ENCODE measurements around the gene NRM. TPM values are rescaled to one million over a fixed set of nuclear protein-coding genes. Genes with fewer than 3 reads are reported as not detected.

The NRM gene
- total and polyA plus RNA-seq, 2 of the 13 experiments (the other 11 are each of a cell fraction or from before 2014, with no cell fraction given) = 12.5 to 16.0 TPM

GRCh38 chr6:30686009-30686907 is 4.5 kb downstream of the NRM start, which contains the start of gene PPP1R18 (continued):
- TF ChIP-seq ZNF282 (IDR thresholded peaks at IDR 0.05; ENCODE audit: partially characterized antibody) = no peak
- TF ChIP-seq ARID3A (IDR thresholded peaks at IDR 0.05; ENCODE audit: low read depth, low read length) = no peak
- TF ChIP-seq GLMP (CRISPR knock-in tag; IDR thresholded peaks at IDR 0.05; ENCODE audit: borderline replicate concordance) = no peak
- TF ChIP-seq ZNF788 (CRISPR knock-in tag; IDR thresholded peaks at IDR 0.05; ENCODE audit: borderline replicate concordance) = 0 out of 2 replicates have a peak, but pooled peaks have one; percentile 23
- TF ChIP-seq ZNF577 (CRISPR knock-in tag; IDR thresholded peaks at IDR 0.05; ENCODE audit: borderline replicate concordance, low read depth) = no peak
- TF ChIP-seq AGO1 (IDR thresholded peaks at IDR 0.05; ENCODE audit: low read depth, low read length, poor library complexity, severe bottlenecking) = no peak
- no peak; the same call in 1 of the 2 replicates for TF ChIP-seq ZNF746 (CRISPR knock-in tag; IDR thresholded peaks at IDR 0.05)
- TF ChIP-seq ZNF878 (CRISPR knock-in tag; IDR thresholded peaks at IDR 0.05) = 0 out of 2 replicates have a peak, but pooled peaks have one; percentile 26
- TF ChIP-seq MED1 (CRISPR knock-in tag; IDR thresholded peaks at IDR 0.05) = 0 out of 2 replicates have a peak, but pooled peaks have one; percentile 5
- no peak for TF ChIP-seq ZNF776 (CRISPR knock-in tag; IDR thresholded peaks at IDR 0.05)
- TF ChIP-seq RFXANK (CRISPR knock-in tag; IDR thresholded peaks at IDR 0.05) = no peak
- no peak for TF ChIP-seq ZHX2 (IDR thresholded peaks at IDR 0.05; ENCODE audit: low read depth)
- no peak for TF ChIP-seq ZHX2 (CRISPR knock-in tag; IDR thresholded peaks at IDR 0.05; ENCODE audit: borderline replicate concordance)
- peak; percentile 12 for TF ChIP-seq TEAD3 (CRISPR knock-in tag; optimal IDR thresholded peaks at IDR 0.05; ENCODE audit: borderline replicate concordance)
- TF ChIP-seq ZMAT5 (CRISPR knock-in tag; IDR thresholded peaks at IDR 0.05; ENCODE audit: borderline replicate concordance, low read depth) = no peak
- TF ChIP-seq JUNB (CRISPR knock-in tag; IDR thresholded peaks at IDR 0.05; ENCODE audit: borderline replicate concordance) = 0 out of 2 replicates have a peak, but pooled peaks have one; percentile 43
- TF ChIP-seq ZNF572 (CRISPR knock-in tag; IDR thresholded peaks at IDR 0.05) = 0 out of 2 replicates have a peak, but pooled peaks have one; percentile 72
- TF ChIP-seq SATB2 (CRISPR knock-in tag; IDR thresholded peaks at IDR 0.05) = no peak
- peak; percentile 46; the same call in 1 of the 2 replicates for TF ChIP-seq ZNF772 (CRISPR knock-in tag; IDR thresholded peaks at IDR 0.05)
- TF ChIP-seq ZNF101 (CRISPR knock-in tag; IDR thresholded peaks at IDR 0.05; ENCODE audit: borderline replicate concordance, low read depth) = no peak

All from HepG2 (cell line).